GM23338 (cell line): ENCODE measurements around the gene RTL1. TPM values are rescaled to one million over a fixed set of nuclear protein-coding genes. Genes with fewer than 3 reads are reported as not detected.

Source experiments
- ATAC-seq: fragments of 200-7000 bp; cut with Tn5 transposase; 3 replicates; pipeline ENCODE4 v1.9.1; 2020
- DNase-seq: peaks from one replicate; pipeline ENCODE4 v3.0.0-alpha.2; 2015; ENCODE audit warnings: low spot score
- H2AFZ ChIP-seq: fragments of 200-600 bp; sonication (generic); 2 replicates; pipeline ENCODE4 v1.8.0; 2016; ENCODE audit warnings: antibody characterized with exemption, mild to moderate bottlenecking, moderate library complexity
- H3F3A ChIP-seq: fragments of 200-600 bp; sonication (generic); replicated peaks from 2 replicates; pipeline ENCODE4 v1.8.0; 2017; ENCODE audit warnings: antibody characterized with exemption, mixed run types, low read depth
- H3K27ac ChIP-seq: fragments of 200-600 bp; sonication (generic); 2 replicates; pipeline ENCODE4 v1.6.1; 2016; ENCODE audit warnings: low read depth
- H3K27me3 ChIP-seq: fragments of 200-600 bp; sonication (generic); 2 replicates; pipeline ENCODE4 v1.8.0; 2016; ENCODE audit warnings: mild to moderate bottlenecking, mixed run types, moderate library complexity; ENCODE audit not compliant: insufficient read depth
- H3K36me3 ChIP-seq: fragments of 200-600 bp; sonication (generic); 2 replicates; pipeline ENCODE4 v1.8.0; 2016; ENCODE audit warnings: mild to moderate bottlenecking; ENCODE audit not compliant: insufficient read depth
- H3K4me1 ChIP-seq: fragments of 200-600 bp; sonication (generic); 2 replicates; pipeline ENCODE4 v1.8.0; 2016; ENCODE audit warnings: mild to moderate bottlenecking, moderate library complexity; ENCODE audit not compliant: insufficient read depth
- H3K4me2 ChIP-seq: fragments of 200-600 bp; sonication (generic); 2 replicates; pipeline ENCODE4 v1.7.1; 2017; ENCODE audit warnings: mixed run types
- H3K4me3 ChIP-seq: fragments of 200-600 bp; sonication (generic); 2 replicates; pipeline ENCODE4 v1.6.1; 2016; ENCODE audit warnings: mixed run types
- H3K79me2 ChIP-seq: fragments of 200-600 bp; sonication (generic); replicated peaks from 2 replicates; pipeline ENCODE4 v1.8.0; 2017; ENCODE audit warnings: mild to moderate bottlenecking; ENCODE audit not compliant: insufficient read depth
- H3K9me2 ChIP-seq: fragments of 200-600 bp; sonication (generic); 2 replicates; pipeline ENCODE4 v1.8.0; 2017; ENCODE audit not compliant: insufficient read depth
- H4K20me1 ChIP-seq: fragments of 200-600 bp; sonication (generic); replicated peaks from 2 replicates; pipeline ENCODE4 v1.8.0; 2017; ENCODE audit warnings: mild to moderate bottlenecking; ENCODE audit not compliant: insufficient read depth
- H3K27ac Mint-ChIP-seq: 2 replicates; pipeline ENCODE4 v1.8.0; 2020; ENCODE audit warnings: inconsistent platforms, mild to moderate bottlenecking, moderate library complexity, mixed read lengths
- H3K27me3 Mint-ChIP-seq: 3 replicates; pipeline ENCODE4 v1.8.0; 2022; ENCODE audit warnings: low read depth, mild to moderate bottlenecking, moderate library complexity, mixed read lengths, inconsistent platforms; ENCODE audit not compliant: insufficient read depth, poor library complexity
- H3K36me3 Mint-ChIP-seq: 3 replicates; pipeline ENCODE4 v1.8.0; 2021; ENCODE audit warnings: low read depth, mild to moderate bottlenecking, inconsistent platforms, moderate library complexity, mixed read lengths
- H3K4me1 Mint-ChIP-seq: 3 replicates; pipeline ENCODE4 v1.8.0; 2020; ENCODE audit warnings: mild to moderate bottlenecking, inconsistent platforms, mixed read lengths
- H3K4me3 Mint-ChIP-seq: 3 replicates; pipeline ENCODE4 v1.8.0; 2021; ENCODE audit warnings: moderate library complexity, mild to moderate bottlenecking, inconsistent platforms, mixed read lengths
- H3K9me3 Mint-ChIP-seq: 3 replicates; pipeline ENCODE4 v1.8.0; 2020; ENCODE audit warnings: moderate library complexity, mild to moderate bottlenecking, inconsistent platforms, mixed read lengths
- CREB1 ChIP-seq: fragments of 250-450 bp; sonication (Bioruptor Pico); IDR thresholded peaks from 2 replicates; pipeline ENCODE4 v1.5.0; 2020; ENCODE audit warnings: low read depth, mild to moderate bottlenecking, moderate library complexity
- CTCF ChIP-seq, 2 experiments: fragments of 200-600 bp in 1 of 2; sonication (generic) in 1 of 2; conservative IDR thresholded peaks; 2 replicates each; pipeline versions ENCODE4 v1.5.1 to v1.6.1; 2016 to 2017; ENCODE audit warnings: antibody characterized with exemption in 2 of 2, low read depth in 2 of 2, mild to moderate bottlenecking in 2 of 2, moderate library complexity in 1 of 2
- ETS1 ChIP-seq: IDR thresholded peaks from 2 replicates; pipeline ENCODE4 v1.6.1; 2016; ENCODE audit warnings: antibody characterized with exemption
- EZH2 ChIP-seq: fragments of 200-600 bp; sonication (generic); IDR thresholded peaks from one replicate; pipeline ENCODE4 v1.8.0; 2017; ENCODE audit warnings: antibody characterized with exemption, mild to moderate bottlenecking, low read depth; ENCODE audit not compliant: unreplicated experiment
- EZH2phosphoT487 ChIP-seq: fragments of 200-600 bp; sonication (generic); IDR thresholded peaks from one replicate; pipeline ENCODE4 v1.8.1; 2018; ENCODE audit warnings: antibody characterized with exemption; ENCODE audit not compliant: unreplicated experiment
- JUNB ChIP-seq: IDR thresholded peaks from one replicate; pipeline ENCODE4 v1.6.1; 2016; ENCODE audit warnings: antibody characterized with exemption; ENCODE audit not compliant: unreplicated experiment
- NANOG ChIP-seq: IDR thresholded peaks from 2 replicates; pipeline ENCODE4 v1.6.1; 2016; ENCODE audit warnings: antibody characterized with exemption, borderline replicate concordance
- POLR2AphosphoS5 ChIP-seq: IDR thresholded peaks from 2 replicates; pipeline ENCODE4 v1.6.1; 2016; ENCODE audit warnings: antibody characterized with exemption, low read depth
- STAT1 ChIP-seq: IDR thresholded peaks from one replicate; pipeline ENCODE4 v1.6.1; 2016; ENCODE audit warnings: antibody characterized with exemption; ENCODE audit not compliant: unreplicated experiment
- ZNF114 ChIP-seq: fragments of 250-450 bp; sonication (Bioruptor Pico); IDR thresholded peaks from 2 replicates; pipeline ENCODE4 v1.5.0; 2020; ENCODE audit warnings: mild to moderate bottlenecking, moderate library complexity
- ZNF331 ChIP-seq: fragments of 250-450 bp; sonication (Bioruptor Pico); IDR thresholded peaks from 2 replicates; pipeline ENCODE4 v1.5.0; 2020; ENCODE audit warnings: low read depth, mild to moderate bottlenecking, moderate library complexity
- polyA plus RNA-seq: library from polyadenylated mRNA; unstranded; fragments of >200 nt; fragmentation: Nextera tagmentation; extraction: Ambion mirVana; gene quantifications from 2 replicates; pipeline ENCODE4 v1.2.1, GENCODE V29; 2016
- total RNA-seq: library from RNA; depleted of rRNA; stranded (reverse); fragments of >200 nt; shearing (Covaris generic); gene quantifications from 2 replicates; pipeline ENCODE4 v1.2.3, GENCODE V29; 2014
- TF ChIP-seq, protein P1 (sequence below): fragments of 250-450 bp; sonication (Bioruptor Pico); IDR thresholded peaks from 2 replicates; pipeline ENCODE4 v1.5.0; 2020; ENCODE audit warnings: mild to moderate bottlenecking, moderate library complexity
- TF ChIP-seq, protein P2 (sequence below): IDR thresholded peaks from one replicate; pipeline ENCODE4 v1.6.1; 2018; ENCODE audit warnings: antibody characterized with exemption; ENCODE audit not compliant: unreplicated experiment

The RTL1 gene
- total and polyA plus RNA-seq, 2 experiments from 2014 or later: not detected

GRCh38 chr14:100840286-100841065 is 63.0 kb downstream of the RTL1 start:
- Histone ChIP-seq H3K27ac (no peak overlapping the region), H3K27me3 (no peaks in the 10 kb centered on the region), H3K4me1 (peaks cover 19% of the 10 kb centered on the region), H3K79me2 (no peaks in the 10 kb centered on the region), H2AFZ (peak overlapping the region; percentile 91), H3K9me2 (no peaks in the 10 kb centered on the region), H3K4me3 (no peak overlapping the region), H4K20me1 (no peaks in the 10 kb centered on the region), H3F3A (no peaks in the 10 kb centered on the region), H3K36me3 (no peaks in the 10 kb centered on the region), H3K4me2 (0 out of 2 replicates have a peak overlapping the region, but pooled peaks have one; percentile 27)
- no peak overlapping the region; the same call in 2 of the 3 replicates for H3K4me3 Mint-ChIP-seq
- H3K4me1 Mint-ChIP-seq: peaks cover 46% of the 10 kb centered on the region
- ATAC-seq (peak; percentile 79), DNase-seq (peak; percentile 38)
- H3K27ac Mint-ChIP-seq: peak overlapping the region; percentile 34; the same call in 1 of the 2 replicates
- no peaks in the 10 kb centered on the region; the same call in 2 of the 3 replicates for H3K36me3 Mint-ChIP-seq
- no peaks in the 10 kb centered on the region for H3K9me3 Mint-ChIP-seq
- TF ChIP-seq, protein P1, sequence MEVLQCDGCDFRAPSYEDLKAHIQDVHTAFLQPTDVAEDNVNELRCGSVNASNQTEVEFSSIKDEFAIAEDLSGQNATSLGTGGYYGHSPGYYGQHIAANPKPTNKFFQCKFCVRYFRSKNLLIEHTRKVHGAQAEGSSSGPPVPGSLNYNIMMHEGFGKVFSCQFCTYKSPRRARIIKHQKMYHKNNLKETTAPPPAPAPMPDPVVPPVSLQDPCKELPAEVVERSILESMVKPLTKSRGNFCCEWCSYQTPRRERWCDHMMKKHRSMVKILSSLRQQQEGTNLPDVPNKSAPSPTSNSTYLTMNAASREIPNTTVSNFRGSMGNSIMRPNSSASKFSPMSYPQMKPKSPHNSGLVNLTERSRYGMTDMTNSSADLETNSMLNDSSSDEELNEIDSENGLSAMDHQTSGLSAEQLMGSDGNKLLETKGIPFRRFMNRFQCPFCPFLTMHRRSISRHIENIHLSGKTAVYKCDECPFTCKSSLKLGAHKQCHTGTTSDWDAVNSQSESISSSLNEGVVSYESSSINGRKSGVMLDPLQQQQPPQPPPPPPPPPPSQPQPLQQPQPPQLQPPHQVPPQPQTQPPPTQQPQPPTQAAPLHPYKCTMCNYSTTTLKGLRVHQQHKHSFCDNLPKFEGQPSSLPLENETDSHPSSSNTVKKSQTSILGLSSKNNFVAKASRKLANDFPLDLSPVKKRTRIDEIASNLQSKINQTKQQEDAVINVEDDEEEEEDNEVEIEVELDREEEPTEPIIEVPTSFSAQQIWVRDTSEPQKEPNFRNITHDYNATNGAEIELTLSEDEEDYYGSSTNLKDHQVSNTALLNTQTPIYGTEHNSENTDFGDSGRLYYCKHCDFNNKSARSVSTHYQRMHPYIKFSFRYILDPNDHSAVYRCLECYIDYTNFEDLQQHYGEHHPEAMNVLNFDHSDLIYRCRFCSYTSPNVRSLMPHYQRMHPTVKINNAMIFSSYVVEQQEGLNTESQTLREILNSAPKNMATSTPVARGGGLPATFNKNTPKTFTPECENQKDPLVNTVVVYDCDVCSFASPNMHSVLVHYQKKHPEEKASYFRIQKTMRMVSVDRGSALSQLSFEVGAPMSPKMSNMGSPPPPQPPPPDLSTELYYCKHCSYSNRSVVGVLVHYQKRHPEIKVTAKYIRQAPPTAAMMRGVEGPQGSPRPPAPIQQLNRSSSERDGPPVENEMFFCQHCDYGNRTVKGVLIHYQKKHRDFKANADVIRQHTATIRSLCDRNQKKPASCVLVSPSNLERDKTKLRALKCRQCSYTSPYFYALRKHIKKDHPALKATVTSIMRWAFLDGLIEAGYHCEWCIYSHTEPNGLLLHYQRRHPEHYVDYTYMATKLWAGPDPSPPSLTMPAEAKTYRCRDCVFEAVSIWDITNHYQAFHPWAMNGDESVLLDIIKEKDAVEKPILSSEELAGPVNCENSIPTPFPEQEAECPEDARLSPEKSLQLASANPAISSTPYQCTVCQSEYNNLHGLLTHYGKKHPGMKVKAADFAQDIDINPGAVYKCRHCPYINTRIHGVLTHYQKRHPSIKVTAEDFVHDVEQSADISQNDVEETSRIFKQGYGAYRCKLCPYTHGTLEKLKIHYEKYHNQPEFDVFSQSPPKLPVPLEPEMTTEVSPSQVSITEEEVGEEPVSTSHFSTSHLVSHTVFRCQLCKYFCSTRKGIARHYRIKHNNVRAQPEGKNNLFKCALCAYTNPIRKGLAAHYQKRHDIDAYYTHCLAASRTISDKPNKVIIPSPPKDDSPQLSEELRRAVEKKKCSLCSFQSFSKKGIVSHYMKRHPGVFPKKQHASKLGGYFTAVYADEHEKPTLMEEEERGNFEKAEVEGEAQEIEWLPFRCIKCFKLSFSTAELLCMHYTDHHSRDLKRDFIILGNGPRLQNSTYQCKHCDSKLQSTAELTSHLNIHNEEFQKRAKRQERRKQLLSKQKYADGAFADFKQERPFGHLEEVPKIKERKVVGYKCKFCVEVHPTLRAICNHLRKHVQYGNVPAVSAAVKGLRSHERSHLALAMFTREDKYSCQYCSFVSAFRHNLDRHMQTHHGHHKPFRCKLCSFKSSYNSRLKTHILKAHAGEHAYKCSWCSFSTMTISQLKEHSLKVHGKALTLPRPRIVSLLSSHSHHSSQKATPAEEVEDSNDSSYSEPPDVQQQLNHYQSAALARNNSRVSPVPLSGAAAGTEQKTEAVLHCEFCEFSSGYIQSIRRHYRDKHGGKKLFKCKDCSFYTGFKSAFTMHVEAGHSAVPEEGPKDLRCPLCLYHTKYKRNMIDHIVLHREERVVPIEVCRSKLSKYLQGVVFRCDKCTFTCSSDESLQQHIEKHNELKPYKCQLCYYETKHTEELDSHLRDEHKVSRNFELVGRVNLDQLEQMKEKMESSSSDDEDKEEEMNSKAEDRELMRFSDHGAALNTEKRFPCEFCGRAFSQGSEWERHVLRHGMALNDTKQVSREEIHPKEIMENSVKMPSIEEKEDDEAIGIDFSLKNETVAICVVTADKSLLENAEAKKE: no peak
- TF ChIP-seq POLR2AphosphoS5: no peak
- TF ChIP-seq CREB1 (CRISPR knock-in tag): no peak
- TF ChIP-seq EZH2: no peak
- no peak for TF ChIP-seq STAT1
- TF ChIP-seq ZNF331 (CRISPR knock-in tag): no peak
- TF ChIP-seq JUNB: no peak
- no peak for TF ChIP-seq EZH2phosphoT487
- TF ChIP-seq, protein P2, sequence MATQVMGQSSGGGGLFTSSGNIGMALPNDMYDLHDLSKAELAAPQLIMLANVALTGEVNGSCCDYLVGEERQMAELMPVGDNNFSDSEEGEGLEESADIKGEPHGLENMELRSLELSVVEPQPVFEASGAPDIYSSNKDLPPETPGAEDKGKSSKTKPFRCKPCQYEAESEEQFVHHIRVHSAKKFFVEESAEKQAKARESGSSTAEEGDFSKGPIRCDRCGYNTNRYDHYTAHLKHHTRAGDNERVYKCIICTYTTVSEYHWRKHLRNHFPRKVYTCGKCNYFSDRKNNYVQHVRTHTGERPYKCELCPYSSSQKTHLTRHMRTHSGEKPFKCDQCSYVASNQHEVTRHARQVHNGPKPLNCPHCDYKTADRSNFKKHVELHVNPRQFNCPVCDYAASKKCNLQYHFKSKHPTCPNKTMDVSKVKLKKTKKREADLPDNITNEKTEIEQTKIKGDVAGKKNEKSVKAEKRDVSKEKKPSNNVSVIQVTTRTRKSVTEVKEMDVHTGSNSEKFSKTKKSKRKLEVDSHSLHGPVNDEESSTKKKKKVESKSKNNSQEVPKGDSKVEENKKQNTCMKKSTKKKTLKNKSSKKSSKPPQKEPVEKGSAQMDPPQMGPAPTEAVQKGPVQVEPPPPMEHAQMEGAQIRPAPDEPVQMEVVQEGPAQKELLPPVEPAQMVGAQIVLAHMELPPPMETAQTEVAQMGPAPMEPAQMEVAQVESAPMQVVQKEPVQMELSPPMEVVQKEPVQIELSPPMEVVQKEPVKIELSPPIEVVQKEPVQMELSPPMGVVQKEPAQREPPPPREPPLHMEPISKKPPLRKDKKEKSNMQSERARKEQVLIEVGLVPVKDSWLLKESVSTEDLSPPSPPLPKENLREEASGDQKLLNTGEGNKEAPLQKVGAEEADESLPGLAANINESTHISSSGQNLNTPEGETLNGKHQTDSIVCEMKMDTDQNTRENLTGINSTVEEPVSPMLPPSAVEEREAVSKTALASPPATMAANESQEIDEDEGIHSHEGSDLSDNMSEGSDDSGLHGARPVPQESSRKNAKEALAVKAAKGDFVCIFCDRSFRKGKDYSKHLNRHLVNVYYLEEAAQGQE: no peak
- TF ChIP-seq ETS1: no peak
- no peak for TF ChIP-seq CTCF (conservative IDR thresholded peaks at IDR 0.05; ENCODE audit: low read depth in 2 of 2)
- no peak for TF ChIP-seq NANOG
- TF ChIP-seq ZNF114 (CRISPR knock-in tag): no peak
- peaks cover 23% of the 10 kb centered on the region for H3K27me3 Mint-ChIP-seq
